LNCaP clone FGC (cell line): ENCODE results near the gene MYO15A.
A peak's percentile ranks its signal among the peaks of the same experiment; 100 is the strongest.

Source experiments
- DNase-seq: peaks from one replicate; pipeline ENCODE4 v3.0.0-alpha.2; 2011; ENCODE audit warnings: low read depth
- H3K4me3 ChIP-seq: 2 replicates; pipeline ENCODE4 v1.5.1; 2011; ENCODE audit warnings: mild to moderate bottlenecking, low read depth, low read length, control low read depth
- TF ChIP-seq, protein P1 (sequence below): IDR thresholded peaks from 2 replicates; pipeline ENCODE4 v1.5.1; 2012; ENCODE audit warnings: mild to moderate bottlenecking; ENCODE audit not compliant: control insufficient read depth, insufficient read depth; ENCODE audit errors: extremely low read depth

Gene MYO15A

DNA sequence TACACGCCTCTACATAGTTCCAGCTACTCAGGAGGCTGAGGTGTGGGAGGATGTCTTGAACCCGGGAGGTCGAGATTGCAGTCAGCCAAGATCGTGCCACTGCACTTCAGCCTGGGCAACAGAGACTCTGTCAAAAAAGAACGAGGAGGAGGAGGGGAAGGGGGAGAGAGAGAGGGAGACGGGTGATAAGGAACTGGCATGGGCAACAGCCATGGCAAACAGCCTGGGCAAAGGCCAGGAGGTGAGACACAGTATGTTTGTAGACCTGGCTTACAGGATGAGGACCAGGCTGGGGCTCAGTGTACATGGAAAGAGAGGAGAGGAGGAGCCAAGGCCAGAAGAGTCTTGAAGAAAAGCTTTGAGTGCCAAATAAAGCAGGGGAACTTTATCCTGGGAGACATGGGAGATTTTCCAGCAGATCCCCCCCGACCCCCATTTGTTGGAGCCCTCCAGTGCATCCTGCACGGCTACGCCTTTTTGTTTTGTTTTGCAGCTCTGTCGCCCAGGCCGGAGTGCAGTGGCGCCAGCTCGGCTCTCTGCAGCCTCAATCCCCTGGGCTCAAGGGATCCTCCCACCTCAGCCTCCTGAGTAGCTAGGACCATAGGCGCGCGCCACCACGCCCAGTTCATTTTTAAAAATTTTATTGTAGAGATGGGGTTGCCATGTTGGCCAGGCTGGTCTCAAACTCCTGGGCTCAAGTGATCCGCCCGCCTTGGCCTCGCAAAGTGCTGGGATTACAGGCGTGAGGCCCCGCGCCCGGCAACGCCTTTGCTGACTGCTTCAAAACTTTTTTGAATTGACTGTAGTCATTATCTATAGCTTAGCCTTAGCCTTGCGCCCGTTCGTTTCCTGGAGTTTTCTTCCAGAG lies 73.8 kb downstream of the MYO15A start:
- TF ChIP-seq, protein P1, sequence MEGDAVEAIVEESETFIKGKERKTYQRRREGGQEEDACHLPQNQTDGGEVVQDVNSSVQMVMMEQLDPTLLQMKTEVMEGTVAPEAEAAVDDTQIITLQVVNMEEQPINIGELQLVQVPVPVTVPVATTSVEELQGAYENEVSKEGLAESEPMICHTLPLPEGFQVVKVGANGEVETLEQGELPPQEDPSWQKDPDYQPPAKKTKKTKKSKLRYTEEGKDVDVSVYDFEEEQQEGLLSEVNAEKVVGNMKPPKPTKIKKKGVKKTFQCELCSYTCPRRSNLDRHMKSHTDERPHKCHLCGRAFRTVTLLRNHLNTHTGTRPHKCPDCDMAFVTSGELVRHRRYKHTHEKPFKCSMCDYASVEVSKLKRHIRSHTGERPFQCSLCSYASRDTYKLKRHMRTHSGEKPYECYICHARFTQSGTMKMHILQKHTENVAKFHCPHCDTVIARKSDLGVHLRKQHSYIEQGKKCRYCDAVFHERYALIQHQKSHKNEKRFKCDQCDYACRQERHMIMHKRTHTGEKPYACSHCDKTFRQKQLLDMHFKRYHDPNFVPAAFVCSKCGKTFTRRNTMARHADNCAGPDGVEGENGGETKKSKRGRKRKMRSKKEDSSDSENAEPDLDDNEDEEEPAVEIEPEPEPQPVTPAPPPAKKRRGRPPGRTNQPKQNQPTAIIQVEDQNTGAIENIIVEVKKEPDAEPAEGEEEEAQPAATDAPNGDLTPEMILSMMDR: no peak
- DNase-seq: peak; percentile 86
- H3K4me3 ChIP-seq: peak overlapping the region; percentile 74

- TF ChIP-seq, protein P1: no peak
- H3K4me3 ChIP-seq: peak overlapping the region; percentile 74
- no peak for DNase-seq
Observed at GRCh38 chr17:18182978-18183333, 74.4 kb downstream of the MYO15A start.

GRCh38 chr17:18183334-18184142 lies 75.0 kb downstream of the MYO15A start, which contains the start of gene ALKBH5:
ALKBH5 (plus strand) TSS chr17:18183828; CDS start chr17:18184244, 416 bp downstream.
- peak within 1 kb of the TSS; percentile 74 for H3K4me3 ChIP-seq
- TF ChIP-seq, protein P1: peak; percentile 21; the same call in 1 of the 2 replicates
- peak; percentile 99 for DNase-seq

GRCh38 chr17:18184143-18185031 lies 75.8 kb downstream of the MYO15A start:
- H3K4me3 ChIP-seq: peak overlapping the region; percentile 74
- no peak for DNase-seq
- TF ChIP-seq, protein P1: no peak

DNA sequence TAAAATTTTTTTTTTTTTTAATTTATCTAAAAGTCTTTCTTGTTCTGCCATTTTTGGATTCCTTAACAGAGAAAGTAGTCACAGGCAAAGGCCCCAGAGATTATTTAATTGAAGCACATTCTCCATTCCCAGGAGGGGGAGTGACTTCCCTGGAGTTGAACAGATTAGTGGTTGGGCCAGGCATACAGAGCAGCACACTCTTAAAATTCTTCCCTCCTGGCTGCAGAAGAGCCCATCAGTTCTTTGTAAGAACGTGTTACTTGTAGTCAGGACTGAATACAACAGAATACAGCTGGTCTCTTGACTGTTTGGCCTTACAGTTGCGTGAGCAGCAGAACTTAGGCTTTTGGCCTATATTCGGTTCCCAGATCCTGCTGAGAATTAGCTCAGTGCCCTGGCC lies 76.8 kb downstream of the MYO15A start:
- H3K4me3 ChIP-seq: peak overlapping the region; percentile 74
- no peak for DNase-seq
- TF ChIP-seq, protein P1: no peak
